Measurements from ENCODE around the gene RALGPS1. TPM values are rescaled to one million over a fixed set of nuclear protein-coding genes. Genes with fewer than 3 reads are reported as not detected.

The RALGPS1 gene
- total and polyA plus RNA-seq, 2 of the 8 experiments (the other 6 are each of a cell fraction or from before 2014, with no cell fraction given) = 20.0 to 23.5 TPM

- no peak overlapping the region for H3K9ac ChIP-seq (replicated peaks in 1 of 4; ENCODE audit: extremely low read depth in 1 of 4, low read depth in 3 of 4, low read length in 3 of 4)
- H3K4ac ChIP-seq (replicated peaks; ENCODE audit: insufficient read length, low read depth, low read length) = no peak overlapping the region
- 83% methylated on average over 10 of the region's 10 CpGs; no CpG with 5 or more reads in 1 of the 2 experiments for WGBS, 2 experiments (ENCODE audit: extremely low coverage in 1 of 2, insufficient coverage in 1 of 2, insufficient read length in 1 of 2, insufficient replicate concordance in 2 of 2, low coverage in 1 of 2, low lambda C conversion rate in 2 of 2, missing lambda C conversion rate in 1 of 2)
- no peak for TF ChIP-seq RXRA (IDR thresholded peaks at IDR 0.05; ENCODE audit: insufficient read depth, low read depth, low read length)
- TF ChIP-seq TEAD4 (IDR thresholded peaks at IDR 0.05; ENCODE audit: low read depth, low read length) = no peak
- no peak for TF ChIP-seq SRF (IDR thresholded peaks at IDR 0.05; ENCODE audit: low read depth, low read length)
- TF ChIP-seq JUN (IDR thresholded peaks at IDR 0.05; ENCODE audit: low read depth, low read length) = no peak
- no peak for TF ChIP-seq RBBP5 (IDR thresholded peaks at IDR 0.05; ENCODE audit: borderline replicate concordance, low read depth, low read length)
- no peak for TF ChIP-seq E2F6 (IDR thresholded peaks at IDR 0.05)
- no peak for TF ChIP-seq POLR2A (IDR thresholded peaks at IDR 0.05; ENCODE audit: control extremely low read depth in 1 of 2, low read depth in 2 of 2, low read length in 2 of 2)
- TF ChIP-seq KDM1A (IDR thresholded peaks at IDR 0.05; ENCODE audit: borderline replicate concordance, low read length) = no peak
- TF ChIP-seq TAF1 (IDR thresholded peaks at IDR 0.05; ENCODE audit: low read depth, low read length) = no peak
- TF ChIP-seq, protein P1, sequence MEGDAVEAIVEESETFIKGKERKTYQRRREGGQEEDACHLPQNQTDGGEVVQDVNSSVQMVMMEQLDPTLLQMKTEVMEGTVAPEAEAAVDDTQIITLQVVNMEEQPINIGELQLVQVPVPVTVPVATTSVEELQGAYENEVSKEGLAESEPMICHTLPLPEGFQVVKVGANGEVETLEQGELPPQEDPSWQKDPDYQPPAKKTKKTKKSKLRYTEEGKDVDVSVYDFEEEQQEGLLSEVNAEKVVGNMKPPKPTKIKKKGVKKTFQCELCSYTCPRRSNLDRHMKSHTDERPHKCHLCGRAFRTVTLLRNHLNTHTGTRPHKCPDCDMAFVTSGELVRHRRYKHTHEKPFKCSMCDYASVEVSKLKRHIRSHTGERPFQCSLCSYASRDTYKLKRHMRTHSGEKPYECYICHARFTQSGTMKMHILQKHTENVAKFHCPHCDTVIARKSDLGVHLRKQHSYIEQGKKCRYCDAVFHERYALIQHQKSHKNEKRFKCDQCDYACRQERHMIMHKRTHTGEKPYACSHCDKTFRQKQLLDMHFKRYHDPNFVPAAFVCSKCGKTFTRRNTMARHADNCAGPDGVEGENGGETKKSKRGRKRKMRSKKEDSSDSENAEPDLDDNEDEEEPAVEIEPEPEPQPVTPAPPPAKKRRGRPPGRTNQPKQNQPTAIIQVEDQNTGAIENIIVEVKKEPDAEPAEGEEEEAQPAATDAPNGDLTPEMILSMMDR (IDR thresholded peaks at IDR 0.05; ENCODE audit: control extremely low read depth in 1 of 3, insufficient read depth in 1 of 3, low read depth in 1 of 3, low read length in 3 of 3) = no peak
Observed at GRCh38 chr9:127021664-127022363, 107.2 kb downstream of the RALGPS1 start.

More at GRCh38 chr9:127021664-127022363, 107.2 kb downstream of the RALGPS1 start:
- Histone ChIP-seq H3K79me1 (ENCODE audit: low read depth, low read length) (no peaks in the 10 kb centered on the region), H3K56ac (replicated peaks; ENCODE audit: insufficient read length, low read depth, low read length) (no peak overlapping the region), H3K4me3 (ENCODE audit: extremely low read depth in 1 of 4, insufficient read depth in 2 of 4, low read depth in 3 of 4, low read length in 4 of 4) (no peak overlapping the region), H4K91ac (replicated peaks; ENCODE audit: insufficient read length, low read length) (no peak overlapping the region), H2BK12ac (ENCODE audit: low read depth, low read length) (no peak overlapping the region), H3K9me3 (ENCODE audit: insufficient read depth in 2 of 2, low read depth in 1 of 2, low read length in 1 of 2) (no peaks in the 10 kb centered on the region), H2BK120ac (replicated peaks; ENCODE audit: low read depth, low read length) (no peak overlapping the region), H3K18ac (ENCODE audit: extremely low read depth, low read length) (no peak overlapping the region), H3K14ac (ENCODE audit: insufficient read length) (no peak overlapping the region), H2BK5ac (ENCODE audit: low read depth, low read length) (0 out of 2 replicates have a peak overlapping the region, but pooled peaks have one; percentile 37), H3K4me2 (ENCODE audit: insufficient read depth in 1 of 2, low read depth in 2 of 2, low read length in 2 of 2) (no peak overlapping the region), H4K8ac (ENCODE audit: extremely low read depth, insufficient read depth, low read length) (no peak overlapping the region), H4K20me1 (replicated peaks in 1 of 2; ENCODE audit: control insufficient read depth in 1 of 2, insufficient read depth in 2 of 2, low read length in 2 of 2) (peaks cover 0 to 2% of the 10 kb centered on the region in 2 experiments), H3K79me2 (ENCODE audit: control insufficient read depth in 1 of 2, insufficient read depth in 2 of 2, low read length in 2 of 2) (no peaks in the 10 kb centered on the region), H3K36me3 (ENCODE audit: control insufficient read depth in 2 of 4, insufficient read depth in 4 of 4, low read length in 3 of 4) (no peaks in the 10 kb centered on the region), H3K23me2 (ENCODE audit: low read depth, low read length) (no peaks in the 10 kb centered on the region), H3K27me3 (replicated peaks in 1 of 4; ENCODE audit: control insufficient read depth in 3 of 4, extremely low read depth in 1 of 4, insufficient read depth in 3 of 4, low read length in 3 of 4) (no peaks in the 10 kb centered on the region), H2BK15ac (ENCODE audit: low read length) (no peak overlapping the region), H2BK20ac (ENCODE audit: low read length) (no peak overlapping the region), H3K27ac (ENCODE audit: low read depth, low read length) (no peak overlapping the region), H2AK5ac (ENCODE audit: low read depth, low read length) (no peak overlapping the region), H4K5ac (ENCODE audit: insufficient read length, low read depth, low read length) (no peak overlapping the region), H3K4me1 (replicated peaks in 1 of 4; ENCODE audit: control insufficient read depth in 3 of 4, insufficient read depth in 4 of 4, low read length in 3 of 4) (no peaks in the 10 kb centered on the region), H3K23ac (ENCODE audit: insufficient read length) (no peak overlapping the region), H2AFZ (ENCODE audit: low read length) (no peak overlapping the region)
- ChIA-PET CTCF (ENCODE audit: partially characterized antibody) (interaction anchor here (0.6 to 0.9 kb wide), 4 partner anchors 13 to 109 kb away, joined by 3 to 5 read pairs (median 4); no protein-coding TSS in a partner anchor), POLR2A (ENCODE audit: partially characterized antibody) (interaction anchor here (0.9 kb wide), 1 partner anchor 8 kb away, joined by 4 read pairs; no protein-coding TSS in a partner anchor)
- no peak for DNase-seq (ENCODE audit: low read depth in 1 of 2, low spot score in 2 of 2)
- FAIRE-seq = no peak

Measured in H1 (cell line).